A673 (cell line): Measurements from ENCODE around the gene BCL2.

Experiments
- EZH2 ChIP-seq: fragments of 200-600 bp; sonication (generic); IDR thresholded peaks from 2 replicates; pipeline ENCODE4 v1.6.1; 2017; ENCODE audit warnings: borderline replicate concordance, low read depth, mild to moderate bottlenecking, mixed read lengths, antibody characterized with exemption, low read length; ENCODE audit not compliant: poor library complexity, severe bottlenecking
- TF ChIP-seq, protein P1 (sequence below): fragments of 300-800, 200-600 bp; sonication (generic); conservative IDR thresholded peaks from 2 replicates; pipeline ENCODE4 v1.5.1; 2017; ENCODE audit warnings: low read depth, mild to moderate bottlenecking, antibody characterized with exemption, low read length, moderate library complexity, mixed read lengths

DNA sequence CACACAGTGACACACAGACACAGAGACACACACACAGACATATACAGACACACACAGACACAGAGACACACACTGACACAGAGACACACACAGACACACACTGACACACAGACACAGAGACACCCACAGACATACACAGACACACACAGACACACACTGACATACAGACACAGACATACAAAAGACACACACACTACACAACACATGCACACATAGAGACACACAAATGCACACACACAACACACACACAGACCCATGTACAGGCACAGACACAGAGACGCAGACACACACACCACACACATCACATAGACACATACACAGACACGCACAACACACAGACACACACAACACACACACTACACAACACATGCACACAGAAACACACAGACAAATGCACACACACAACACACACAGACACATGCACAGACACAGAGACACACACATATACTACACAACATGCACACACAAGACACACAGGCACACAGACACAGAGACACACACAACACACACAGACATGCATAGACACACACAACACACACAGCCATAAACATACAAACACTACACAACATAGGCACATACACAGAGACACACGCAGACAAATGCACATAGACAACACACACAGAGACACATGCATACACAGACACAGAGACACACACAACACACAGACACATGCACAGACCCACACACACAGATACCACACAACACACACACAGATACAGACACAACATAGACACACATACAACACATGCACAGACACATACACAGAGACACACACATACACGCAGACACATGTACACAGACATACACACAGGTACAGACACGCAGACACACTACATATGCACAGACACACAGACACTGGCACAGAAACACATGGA is 120.5 kb downstream of the BCL2 start:
- TF ChIP-seq EZH2, result no peak
- TF ChIP-seq, protein P1, sequence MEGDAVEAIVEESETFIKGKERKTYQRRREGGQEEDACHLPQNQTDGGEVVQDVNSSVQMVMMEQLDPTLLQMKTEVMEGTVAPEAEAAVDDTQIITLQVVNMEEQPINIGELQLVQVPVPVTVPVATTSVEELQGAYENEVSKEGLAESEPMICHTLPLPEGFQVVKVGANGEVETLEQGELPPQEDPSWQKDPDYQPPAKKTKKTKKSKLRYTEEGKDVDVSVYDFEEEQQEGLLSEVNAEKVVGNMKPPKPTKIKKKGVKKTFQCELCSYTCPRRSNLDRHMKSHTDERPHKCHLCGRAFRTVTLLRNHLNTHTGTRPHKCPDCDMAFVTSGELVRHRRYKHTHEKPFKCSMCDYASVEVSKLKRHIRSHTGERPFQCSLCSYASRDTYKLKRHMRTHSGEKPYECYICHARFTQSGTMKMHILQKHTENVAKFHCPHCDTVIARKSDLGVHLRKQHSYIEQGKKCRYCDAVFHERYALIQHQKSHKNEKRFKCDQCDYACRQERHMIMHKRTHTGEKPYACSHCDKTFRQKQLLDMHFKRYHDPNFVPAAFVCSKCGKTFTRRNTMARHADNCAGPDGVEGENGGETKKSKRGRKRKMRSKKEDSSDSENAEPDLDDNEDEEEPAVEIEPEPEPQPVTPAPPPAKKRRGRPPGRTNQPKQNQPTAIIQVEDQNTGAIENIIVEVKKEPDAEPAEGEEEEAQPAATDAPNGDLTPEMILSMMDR, result no peak
